Neutrophil (primary cell): Measurements from ENCODE around the gene SMARCA2.

Experiments
- H3K27ac ChIP-seq: fragments of 200-600 bp; sonication (generic); 2 replicates; pipeline ENCODE4 v1.5.1; 2016; ENCODE audit warnings: mild to moderate bottlenecking, moderate library complexity
- H3K27me3 ChIP-seq: fragments of 200-600 bp; sonication (generic); 2 replicates; pipeline ENCODE4 v1.6.0; 2016; ENCODE audit warnings: mild to moderate bottlenecking
- H3K36me3 ChIP-seq: fragments of 200-600 bp; sonication (generic); 2 replicates; pipeline ENCODE4 v1.5.1; 2017
- H3K4me1 ChIP-seq, 2 experiments: fragments of 200-600 bp in 1 of 2; sonication (generic) in 1 of 2; 1 replicate in 1 of 2; 2 replicates in 1 of 2; pipeline versions ENCODE4 v1.5.1 to v1.6.1; 2013 to 2016; ENCODE audit warnings: low read depth in 1 of 2, low read length in 1 of 2, mild to moderate bottlenecking in 1 of 2, moderate library complexity in 1 of 2; ENCODE audit not compliant: control insufficient read depth in 1 of 2, insufficient read depth in 1 of 2
- H3K4me3 ChIP-seq, 2 experiments: fragments of 200-600 bp in 1 of 2; sonication (generic) in 1 of 2; 1 replicate in 1 of 2; 2 replicates in 1 of 2; pipeline ENCODE4 v1.5.1; 2013 to 2016; ENCODE audit warnings: low read depth in 1 of 2, low read length in 1 of 2, mild to moderate bottlenecking in 1 of 2, moderate library complexity in 1 of 2
- H3K9me3 ChIP-seq: fragments of 200-600 bp; sonication (generic); 2 replicates; pipeline ENCODE4 v1.5.1; 2016
- TF ChIP-seq, protein P1 (sequence below): fragments of 200-600 bp; sonication (generic); IDR thresholded peaks from 2 replicates; pipeline ENCODE4 v1.5.1; 2016; ENCODE audit warnings: antibody characterized with exemption

The SMARCA2 gene

GRCh38 chr9:2208465-2208864 lies 193.3 kb downstream of the SMARCA2 start:
- H3K36me3 ChIP-seq, result no peaks in the 10 kb centered on the region
- no peak overlapping the region for H3K27ac ChIP-seq
- no peaks in the 10 kb centered on the region for H3K4me1 ChIP-seq
- H3K9me3 ChIP-seq, result no peaks in the 10 kb centered on the region
- no peaks in the 10 kb centered on the region for H3K27me3 ChIP-seq
- no peak overlapping the region for H3K4me3 ChIP-seq
- TF ChIP-seq, protein P1, sequence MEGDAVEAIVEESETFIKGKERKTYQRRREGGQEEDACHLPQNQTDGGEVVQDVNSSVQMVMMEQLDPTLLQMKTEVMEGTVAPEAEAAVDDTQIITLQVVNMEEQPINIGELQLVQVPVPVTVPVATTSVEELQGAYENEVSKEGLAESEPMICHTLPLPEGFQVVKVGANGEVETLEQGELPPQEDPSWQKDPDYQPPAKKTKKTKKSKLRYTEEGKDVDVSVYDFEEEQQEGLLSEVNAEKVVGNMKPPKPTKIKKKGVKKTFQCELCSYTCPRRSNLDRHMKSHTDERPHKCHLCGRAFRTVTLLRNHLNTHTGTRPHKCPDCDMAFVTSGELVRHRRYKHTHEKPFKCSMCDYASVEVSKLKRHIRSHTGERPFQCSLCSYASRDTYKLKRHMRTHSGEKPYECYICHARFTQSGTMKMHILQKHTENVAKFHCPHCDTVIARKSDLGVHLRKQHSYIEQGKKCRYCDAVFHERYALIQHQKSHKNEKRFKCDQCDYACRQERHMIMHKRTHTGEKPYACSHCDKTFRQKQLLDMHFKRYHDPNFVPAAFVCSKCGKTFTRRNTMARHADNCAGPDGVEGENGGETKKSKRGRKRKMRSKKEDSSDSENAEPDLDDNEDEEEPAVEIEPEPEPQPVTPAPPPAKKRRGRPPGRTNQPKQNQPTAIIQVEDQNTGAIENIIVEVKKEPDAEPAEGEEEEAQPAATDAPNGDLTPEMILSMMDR, result no peak

DNA sequence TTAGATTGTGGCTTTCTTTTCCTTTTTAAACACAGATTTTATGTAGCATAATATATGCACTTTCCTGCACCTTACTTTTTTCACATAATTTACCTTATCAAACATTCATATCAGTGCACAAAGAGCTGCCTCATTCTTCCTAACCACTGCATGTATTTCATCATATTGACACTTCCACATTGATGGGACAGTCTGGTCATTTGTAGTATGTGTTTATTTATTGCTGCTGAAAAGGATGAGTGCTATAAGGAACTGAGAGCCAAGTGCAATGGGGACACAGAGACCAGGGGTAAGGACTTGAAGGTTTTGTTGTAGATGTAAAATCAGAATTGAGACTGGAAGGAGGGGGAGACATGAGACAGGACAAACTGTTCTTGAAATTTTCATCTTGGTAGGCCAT lies 193.8 kb downstream of the SMARCA2 start:
- TF ChIP-seq, protein P1, result no peak
- no peak overlapping the region for H3K4me3 ChIP-seq
- H3K4me1 ChIP-seq, result no peaks in the 10 kb centered on the region
- no peaks in the 10 kb centered on the region for H3K27me3 ChIP-seq
- H3K9me3 ChIP-seq, result no peaks in the 10 kb centered on the region
- H3K36me3 ChIP-seq, result no peaks in the 10 kb centered on the region
- no peak overlapping the region for H3K27ac ChIP-seq

GRCh38 chr9:2209400-2209799 lies 194.3 kb downstream of the SMARCA2 start:
- no peaks in the 10 kb centered on the region for H3K4me1 ChIP-seq
- H3K27ac ChIP-seq, result no peak overlapping the region
- no peaks in the 10 kb centered on the region for H3K36me3 ChIP-seq
- TF ChIP-seq, protein P1, result no peak
- H3K4me3 ChIP-seq, result no peak overlapping the region
- H3K27me3 ChIP-seq, result no peaks in the 10 kb centered on the region
- H3K9me3 ChIP-seq, result no peaks in the 10 kb centered on the region

DNA sequence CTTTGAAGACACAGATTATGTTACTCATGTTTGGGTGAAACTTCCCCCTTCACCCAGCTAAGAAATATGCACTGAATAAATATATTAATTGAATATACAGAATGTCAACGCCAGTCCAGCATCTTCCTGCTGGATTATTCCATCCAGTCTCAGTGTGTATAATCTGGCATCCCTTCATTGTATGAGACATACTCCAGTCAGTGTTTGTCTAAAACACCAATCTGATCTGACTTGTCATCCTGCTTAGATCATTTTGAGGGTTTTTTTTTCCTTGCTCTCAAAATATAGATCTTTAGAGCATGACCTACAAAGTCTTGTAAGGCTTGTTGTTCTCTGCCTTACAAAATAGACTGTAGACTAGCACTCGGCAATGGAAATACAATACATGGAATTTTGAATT lies 195.1 kb downstream of the SMARCA2 start:
- no peaks in the 10 kb centered on the region for H3K36me3 ChIP-seq
- H3K4me1 ChIP-seq, result no peaks in the 10 kb centered on the region
- TF ChIP-seq, protein P1, result no peak
- no peak overlapping the region for H3K27ac ChIP-seq
- no peak overlapping the region for H3K4me3 ChIP-seq
- H3K9me3 ChIP-seq, result no peaks in the 10 kb centered on the region
- no peaks in the 10 kb centered on the region for H3K27me3 ChIP-seq

GRCh38 chr9:2213830-2214468 lies 198.8 kb downstream of the SMARCA2 start:
- no peak overlapping the region for H3K27ac ChIP-seq
- no peak overlapping the region for H3K4me3 ChIP-seq
- TF ChIP-seq, protein P1, result no peak
- no peaks in the 10 kb centered on the region for H3K9me3 ChIP-seq
- H3K27me3 ChIP-seq, result no peaks in the 10 kb centered on the region
- no peaks in the 10 kb centered on the region for H3K36me3 ChIP-seq
- H3K4me1 ChIP-seq, result no peaks in the 10 kb centered on the region
